Astrocyte of the hippocampus (primary cell): ENCODE results near the gene CACNA1C.

Experiments
- DNase-seq: peaks from one replicate; pipeline ENCODE4 v3.0.0; 2011; ENCODE audit warnings: low read depth, low spot score

Gene CACNA1C

DNA sequence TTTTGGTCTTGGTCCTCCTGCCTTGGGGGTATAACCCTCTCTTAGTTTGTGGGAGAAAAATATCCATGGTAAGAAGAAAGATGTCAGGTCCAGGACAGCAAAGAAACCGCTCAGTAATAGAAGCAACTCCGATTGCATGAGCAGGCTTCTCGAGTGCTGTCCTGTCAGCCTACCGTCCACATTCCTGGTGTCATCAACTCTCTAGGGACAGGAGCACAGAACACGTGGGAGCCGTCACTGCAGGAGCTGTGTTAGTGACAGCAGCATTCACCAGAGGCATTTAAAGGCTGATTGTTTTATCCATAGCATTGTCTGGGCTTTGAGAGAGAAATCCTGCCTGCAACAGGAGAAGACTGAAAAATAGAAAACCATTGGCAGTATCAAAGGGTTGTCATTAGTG is 244.2 kb downstream of the CACNA1C start:
- DNase-seq, result no peak

DNA sequence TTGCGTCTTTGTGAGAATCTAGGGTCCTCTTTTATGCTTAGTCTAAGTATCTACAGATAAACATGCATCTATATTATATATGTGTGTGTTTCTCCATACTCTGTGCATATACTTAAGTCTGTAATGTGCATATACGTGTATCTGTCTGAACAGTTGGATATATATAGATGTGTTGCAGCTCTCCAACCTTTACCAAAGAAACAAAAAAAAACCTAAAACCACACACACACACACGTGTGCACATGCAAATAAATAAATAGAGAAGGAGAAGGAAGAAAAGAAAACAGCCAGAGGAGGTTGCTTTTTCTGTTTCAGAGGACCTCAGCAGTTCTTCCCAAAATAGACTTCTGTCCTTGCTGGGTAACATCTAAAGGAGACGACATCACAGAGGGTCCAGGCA is 244.9 kb downstream of the CACNA1C start:
- DNase-seq, result no peak

DNA sequence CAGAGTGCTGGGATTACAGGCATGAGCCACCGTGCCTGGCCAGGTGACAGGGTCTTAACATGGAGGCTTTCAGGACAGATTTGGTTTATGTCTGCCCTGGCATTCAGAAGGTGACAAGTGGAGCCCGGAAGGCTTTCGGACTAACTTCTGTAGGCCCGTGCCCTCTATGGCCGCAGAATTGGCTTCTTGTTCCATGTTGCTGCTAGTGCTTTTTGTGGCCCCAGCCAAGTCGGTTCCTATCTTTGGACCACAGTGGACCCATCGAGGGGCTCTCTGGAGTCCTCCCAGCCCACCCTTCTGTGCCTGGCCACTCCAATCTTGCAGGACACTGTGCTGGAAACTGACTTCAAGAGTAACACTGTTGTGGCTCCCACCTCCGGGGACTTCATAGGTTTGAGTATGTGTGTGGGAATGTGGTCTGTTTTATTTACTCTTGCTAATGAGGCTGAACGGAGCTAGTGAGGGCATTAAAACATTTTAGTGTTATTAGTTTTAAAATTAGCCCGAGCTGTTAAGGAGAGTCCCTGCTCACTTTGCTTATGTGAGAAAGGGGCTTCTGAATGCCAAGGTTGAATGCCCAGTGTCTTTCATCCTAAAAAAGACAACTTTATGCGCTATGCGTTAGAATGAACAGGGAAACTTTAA is 245.9 kb downstream of the CACNA1C start:
- DNase-seq, result no peak

DNA sequence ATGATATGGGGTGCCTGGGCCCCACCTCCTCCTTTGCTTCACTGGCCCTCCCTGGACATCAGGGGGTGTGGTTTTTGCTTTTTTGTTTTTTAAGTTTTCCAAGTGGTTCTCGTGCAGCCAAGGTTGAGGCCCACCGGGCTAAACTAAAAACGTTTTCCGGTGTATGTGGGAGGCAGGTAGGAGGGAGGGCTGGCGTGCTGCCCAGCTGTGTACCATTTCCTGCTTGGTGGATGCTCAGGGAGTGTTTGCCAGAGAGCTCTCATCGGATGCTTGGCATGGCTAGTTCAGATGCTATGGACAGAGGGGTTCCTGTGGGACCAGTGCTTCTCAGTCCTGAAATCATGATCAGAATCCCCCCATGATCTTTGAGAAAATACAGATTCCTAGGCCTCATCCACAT is 246.4 kb downstream of the CACNA1C start:
- DNase-seq, result no peak

DNA sequence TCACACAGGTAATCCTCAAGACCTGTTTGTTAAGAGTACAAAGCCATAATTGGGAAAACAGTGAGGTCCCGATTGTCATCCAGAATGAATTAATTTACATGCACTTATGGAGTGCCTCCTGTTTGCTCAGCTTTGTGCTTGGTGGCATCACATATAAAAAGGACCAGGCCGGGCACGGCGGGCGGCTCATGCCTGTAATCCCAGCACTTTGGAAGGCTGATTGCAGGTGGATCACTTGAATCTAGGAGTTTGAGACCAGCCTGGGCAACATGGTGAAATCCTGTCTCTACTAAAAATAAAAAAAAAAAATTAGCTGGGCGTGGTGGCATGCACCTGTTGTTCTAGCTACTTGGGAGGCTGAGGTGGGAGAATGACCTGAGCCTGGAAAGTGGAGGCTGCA is 247.4 kb downstream of the CACNA1C start:
- no peak for DNase-seq

DNA sequence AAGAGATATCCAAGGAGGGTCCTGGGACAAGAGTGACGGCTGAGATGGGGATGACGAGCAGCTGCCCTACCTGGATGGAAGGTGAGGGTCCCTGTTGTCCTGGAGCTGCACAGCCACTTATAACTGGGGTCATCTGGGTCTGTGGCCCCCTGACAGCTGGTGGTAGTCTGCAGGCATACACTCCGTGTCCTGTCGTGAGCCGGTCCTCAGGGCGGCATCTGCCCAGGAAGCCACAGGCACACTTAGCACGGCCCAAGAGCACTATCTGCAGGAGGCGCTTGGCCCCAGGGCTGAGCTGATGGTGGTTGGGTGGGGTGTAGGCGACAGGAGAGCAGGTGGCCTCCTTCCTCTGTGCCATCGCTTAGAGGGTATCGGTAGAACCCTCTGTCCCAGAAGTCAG is 248.1 kb downstream of the CACNA1C start:
- no peak for DNase-seq

DNA sequence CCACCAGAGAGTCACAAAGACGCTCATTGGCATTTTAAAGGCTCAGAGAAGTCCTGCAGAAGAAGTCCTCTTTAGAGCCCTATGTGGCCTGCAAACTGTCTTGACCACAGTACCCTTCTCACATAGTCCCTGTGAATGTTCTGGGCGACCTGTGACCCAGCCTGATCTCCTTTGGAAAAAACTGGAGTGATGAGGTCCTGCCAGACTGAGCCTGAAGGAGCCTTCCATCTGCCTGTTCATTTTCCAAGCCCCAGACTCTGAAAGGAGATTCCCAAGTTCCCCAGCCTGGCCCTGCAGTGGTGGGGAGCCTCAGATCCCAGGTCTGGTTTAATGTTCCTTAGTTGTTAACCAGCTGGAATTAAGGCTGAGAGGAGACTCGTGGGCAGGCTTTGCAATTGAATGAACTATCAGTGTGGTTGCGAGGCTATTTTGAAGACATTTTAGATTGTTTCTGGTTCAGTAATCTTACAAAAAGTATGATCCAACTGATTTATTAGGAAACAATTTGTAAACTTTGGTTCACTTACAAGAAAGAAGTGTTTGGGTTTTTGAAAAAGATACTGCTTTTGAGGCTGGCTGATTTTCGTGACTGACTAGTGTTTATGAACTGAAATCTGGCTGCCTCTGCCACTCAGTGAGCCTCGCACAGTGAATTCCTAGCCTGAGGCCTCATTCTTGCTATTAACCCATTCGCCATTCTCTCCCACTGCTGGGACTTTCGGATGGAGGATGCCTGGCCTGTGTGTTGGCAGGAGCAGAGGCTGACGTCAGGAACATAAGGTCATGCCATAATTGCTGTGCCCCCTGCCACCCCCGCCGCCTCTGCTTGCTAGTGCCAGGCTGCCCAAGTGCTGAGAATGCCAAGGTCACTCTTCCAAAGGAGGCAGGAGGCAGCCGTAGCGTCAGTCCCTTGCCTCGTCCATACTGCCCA is 249.0 kb downstream of the CACNA1C start:
- DNase-seq, result peak; percentile 83

DNA sequence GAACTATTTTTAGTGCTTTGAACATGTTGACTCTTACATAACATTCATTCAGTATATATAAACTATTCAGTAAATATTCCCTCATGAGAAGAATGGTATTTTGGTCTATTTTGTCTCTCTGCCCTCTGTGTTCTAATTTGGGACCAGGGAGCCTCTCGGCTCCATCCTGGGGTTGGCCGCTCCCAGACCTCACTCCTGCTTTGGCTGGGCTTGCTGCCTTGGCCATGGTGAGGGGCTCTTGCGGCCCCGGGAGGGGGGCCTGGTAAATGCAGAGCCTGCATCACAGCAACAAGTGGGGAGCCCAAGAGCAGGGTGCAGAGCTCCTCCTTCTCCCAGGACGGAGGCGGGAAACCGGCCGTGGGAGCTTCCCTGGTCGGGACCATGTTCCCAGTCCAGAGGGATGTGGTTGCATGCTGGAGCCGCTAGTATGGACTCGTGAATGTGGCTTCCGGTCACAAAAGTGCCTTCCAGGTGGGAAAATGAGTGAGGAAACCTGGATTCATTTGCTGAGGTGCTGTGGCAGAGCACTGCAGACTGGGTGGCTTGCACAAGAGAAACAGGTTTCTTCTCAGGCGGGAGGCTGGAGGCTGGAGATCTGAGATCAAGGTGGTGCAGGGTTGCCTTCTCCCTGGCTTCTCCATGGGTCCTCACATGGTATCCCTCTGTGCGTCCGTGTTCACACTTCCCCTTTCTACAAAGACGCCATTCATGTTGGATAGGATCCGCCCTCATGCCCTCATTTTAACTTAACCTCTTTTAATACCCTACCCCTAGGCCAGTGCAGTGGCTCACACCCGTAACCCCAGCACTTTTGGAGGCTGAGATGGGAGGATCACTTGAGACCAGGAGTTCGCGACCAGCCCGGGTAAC is 250.2 kb downstream of the CACNA1C start:
- no peak for DNase-seq

DNA sequence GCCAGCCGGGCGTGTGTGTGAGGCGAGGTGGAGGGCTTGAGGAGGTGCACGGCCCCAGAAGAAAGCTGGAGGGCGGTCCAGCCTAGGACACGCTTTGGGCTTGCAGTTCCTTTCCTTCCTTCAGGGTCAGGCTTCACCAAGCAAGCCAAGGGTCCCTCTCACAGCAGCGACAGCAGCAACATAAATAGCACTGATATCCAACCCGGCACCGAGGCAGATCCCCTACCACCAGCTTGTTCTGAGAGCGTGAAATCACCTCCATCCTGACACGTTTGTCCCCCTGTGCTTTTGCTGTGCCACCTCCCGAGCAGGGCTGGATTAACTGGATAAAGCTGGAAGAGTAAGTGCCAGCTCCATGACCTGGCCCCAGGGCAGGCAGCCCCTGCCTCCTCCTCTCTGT is 251.4 kb downstream of the CACNA1C start:
- no peak for DNase-seq

DNA sequence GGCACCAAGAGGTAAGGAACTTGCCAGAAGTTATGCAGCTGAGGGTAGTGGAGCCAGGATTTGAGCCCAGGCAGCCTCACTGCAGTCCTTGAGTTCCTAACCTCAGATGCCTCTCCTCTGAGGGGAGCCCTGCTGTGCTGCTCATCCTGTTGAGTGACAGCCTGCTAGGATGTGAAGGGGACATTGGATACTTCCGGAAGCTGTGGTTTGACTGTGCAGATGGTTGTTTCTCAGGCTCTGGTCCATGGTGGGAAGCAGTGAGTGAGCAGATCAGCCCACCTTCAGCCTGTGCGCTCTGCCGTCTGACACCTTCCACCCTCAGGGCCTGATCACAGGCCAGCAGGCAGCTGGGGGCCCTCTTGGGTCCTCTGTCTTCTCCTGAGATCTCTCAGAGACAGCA is 253.2 kb downstream of the CACNA1C start:
- no peak for DNase-seq

DNA sequence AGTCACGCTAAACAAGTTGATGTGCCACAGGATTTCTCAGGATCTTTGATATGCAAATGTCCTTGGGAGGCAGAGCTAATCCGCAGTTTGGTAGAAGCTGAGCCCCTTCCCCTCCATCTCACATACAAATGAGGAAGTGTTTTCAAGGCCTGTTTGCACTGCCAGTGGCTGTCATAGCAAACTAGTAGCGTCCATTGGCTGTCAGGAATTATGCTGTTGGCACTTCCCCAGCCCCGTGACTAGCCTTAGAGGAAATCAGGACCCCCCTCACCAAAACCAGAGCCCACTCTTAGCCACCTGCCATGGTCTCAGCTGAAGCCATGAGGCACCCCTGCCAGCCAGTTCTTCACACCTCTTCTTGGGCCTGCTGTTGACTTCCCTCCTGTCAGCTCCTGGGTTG is 253.9 kb downstream of the CACNA1C start:
- DNase-seq, result no peak

DNA sequence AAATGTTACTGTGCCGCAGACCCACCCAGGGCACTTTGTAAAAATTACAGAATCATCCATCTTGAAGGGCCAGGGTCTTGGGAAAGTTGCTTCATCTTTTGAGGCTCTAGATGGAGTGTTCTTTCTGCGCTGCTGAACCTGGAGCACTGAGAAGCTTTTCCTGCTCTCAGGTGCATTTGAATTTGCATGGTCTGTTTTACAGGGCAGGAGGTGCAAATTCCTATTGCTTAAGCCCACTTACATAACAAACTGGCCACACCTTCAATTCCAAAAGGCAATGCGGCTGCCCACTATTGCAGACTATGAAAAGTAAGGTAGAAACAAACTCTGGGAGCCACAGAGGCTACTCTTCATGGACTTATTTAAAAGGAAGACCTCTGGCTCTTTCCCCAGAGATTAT is 254.8 kb downstream of the CACNA1C start:
- DNase-seq, result no peak

DNA sequence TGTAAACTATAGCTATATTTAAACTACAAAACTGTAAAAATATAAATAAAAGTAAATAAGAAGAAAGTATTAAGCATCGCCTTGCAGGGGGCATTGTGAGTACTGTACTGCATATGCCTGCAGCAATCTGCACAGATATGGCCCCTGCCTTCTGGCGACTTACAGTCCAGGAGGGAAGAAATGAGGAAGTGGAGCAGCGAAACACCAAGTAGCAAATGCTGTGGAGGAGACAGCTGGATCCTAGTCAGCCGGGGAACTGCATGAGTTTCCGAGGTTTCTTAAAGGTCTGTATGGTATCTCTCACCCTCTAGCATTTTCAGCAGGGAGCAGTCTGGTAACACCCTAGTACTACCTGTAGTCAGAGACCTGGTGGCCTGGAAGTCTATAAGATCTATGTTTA is 256.9 kb downstream of the CACNA1C start:
- no peak for DNase-seq

DNA sequence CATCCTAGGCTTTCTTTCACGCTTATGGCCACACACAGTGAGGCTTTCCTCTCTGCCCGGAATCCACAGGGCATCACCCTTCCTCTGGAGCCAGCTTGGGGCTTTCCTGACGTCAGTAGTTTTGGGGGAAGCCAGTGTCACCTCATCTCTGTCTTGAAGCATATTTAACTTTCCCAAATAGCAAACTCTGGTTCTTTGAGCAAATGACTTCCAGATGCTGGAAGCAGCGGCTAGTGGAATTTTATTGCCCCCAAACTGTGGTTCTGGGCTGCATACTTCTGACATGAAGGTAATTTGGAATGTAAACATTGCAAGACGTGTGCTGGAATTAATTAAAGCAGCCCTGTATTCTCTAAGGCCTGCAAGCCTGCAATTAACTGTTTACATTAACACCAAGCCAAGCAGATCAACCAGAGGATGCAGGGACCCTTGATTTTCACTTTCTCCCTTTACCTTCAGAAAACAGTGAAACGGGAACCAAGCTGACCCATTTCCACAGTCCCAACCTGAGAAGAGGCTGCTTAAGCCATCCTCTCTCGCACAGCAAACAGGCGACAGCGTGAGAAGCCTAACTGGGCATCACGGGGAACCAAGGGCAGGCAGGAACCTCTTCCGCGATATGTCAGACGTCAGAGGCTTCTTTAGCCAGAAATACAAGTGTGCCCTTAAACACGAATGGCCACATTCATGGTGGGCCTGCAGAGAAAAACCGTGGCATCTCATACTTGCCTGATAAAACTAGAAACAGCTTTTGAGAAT is 258.4 kb downstream of the CACNA1C start:
- DNase-seq, result peak; percentile 62

DNA sequence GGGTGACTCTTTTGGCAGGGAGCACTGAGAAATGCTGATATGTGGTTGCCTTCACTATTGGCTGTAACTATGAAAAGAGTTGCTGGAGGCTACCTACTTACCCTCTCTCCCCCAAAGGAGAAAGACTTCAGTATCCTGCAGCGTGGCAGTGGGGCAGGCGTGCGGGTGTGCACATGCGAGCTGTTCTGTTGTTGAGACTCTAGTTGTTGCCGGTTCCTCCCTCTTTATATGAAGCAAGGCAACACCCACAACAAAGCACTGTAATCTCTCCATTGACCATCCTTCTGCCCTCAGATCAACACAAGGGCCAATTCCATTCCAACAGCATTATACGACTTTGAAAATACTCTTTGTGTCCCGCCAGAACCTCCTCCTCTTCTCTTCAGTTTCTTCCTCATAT is 259.4 kb downstream of the CACNA1C start:
- DNase-seq, result no peak

DNA sequence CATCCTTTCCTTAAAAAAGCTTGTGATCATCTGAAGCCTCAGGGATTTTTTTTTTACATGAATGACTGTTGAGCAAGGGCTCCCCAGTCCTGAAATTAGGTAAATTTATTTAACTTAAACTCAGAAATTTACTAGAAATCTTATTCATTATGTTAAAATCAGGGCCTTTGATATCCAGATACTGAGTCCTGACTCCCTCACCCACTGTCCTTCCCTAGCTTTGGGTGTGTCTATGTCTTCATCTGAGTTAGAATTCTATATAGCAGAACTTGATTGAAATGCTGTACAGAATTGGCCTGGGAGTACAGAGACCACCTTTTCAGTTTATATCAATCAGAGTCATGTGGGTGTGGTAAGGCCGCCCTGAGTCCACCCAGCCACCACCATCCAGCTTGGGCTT is 260.0 kb downstream of the CACNA1C start:
- DNase-seq, result no peak

DNA sequence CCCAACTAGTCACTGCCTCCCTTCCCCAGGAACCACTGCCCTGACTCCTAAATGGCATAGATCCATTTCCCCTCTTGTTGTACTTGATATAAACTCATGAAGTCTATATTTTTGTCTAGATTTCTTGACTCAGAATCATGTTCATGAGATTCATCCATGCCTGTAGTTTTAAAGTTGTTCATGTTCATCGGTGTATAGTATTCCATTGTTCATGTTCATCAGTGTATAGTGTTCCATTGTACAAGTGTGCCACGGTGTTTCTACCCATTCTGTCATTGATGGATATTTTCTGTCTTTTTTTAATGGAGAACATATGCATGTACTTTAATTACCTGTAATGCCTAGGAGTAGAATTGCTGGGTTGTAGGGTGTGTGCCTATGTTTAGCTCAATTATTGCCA is 261.7 kb downstream of the CACNA1C start:
- DNase-seq, result no peak

DNA sequence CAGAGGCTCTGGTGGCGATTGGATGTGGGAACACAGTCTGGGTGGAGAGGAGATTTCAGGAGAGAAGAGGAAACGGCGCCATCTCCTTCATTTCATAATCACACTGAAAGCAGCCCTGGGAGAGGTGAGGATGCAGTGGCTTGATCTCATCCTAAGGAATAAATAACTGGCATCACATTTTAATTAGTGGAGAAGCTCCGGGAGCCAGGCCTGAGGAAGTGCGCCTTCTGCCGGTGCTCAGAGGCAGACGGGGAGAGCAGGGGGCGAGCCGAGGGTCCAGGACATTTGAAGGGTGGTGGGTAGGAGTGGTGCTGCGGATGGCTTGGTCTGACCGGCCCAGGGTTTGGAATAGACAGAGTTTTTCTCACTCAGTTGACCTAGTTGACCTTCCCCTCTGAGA is 265.0 kb downstream of the CACNA1C start:
- DNase-seq, result no peak

DNA sequence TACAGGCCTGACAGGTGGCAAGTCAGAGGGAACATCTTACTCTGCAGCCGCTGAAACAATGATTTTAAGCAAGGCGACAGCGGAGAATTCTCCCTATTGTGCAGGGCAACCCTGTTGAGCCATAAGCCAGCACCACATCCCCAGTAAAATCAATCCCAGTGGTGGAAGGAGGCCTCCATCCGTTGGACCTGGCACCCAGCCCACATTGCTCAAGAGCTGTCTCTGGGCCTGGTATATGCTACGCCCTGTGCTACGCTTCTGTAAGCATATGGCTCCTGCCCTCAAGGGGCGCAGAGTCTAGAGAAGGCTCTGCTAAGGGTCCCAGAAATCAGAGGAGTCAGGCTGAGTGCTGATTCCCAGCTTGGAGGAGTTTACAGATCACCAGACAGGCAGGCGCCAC is 265.5 kb downstream of the CACNA1C start:
- no peak for DNase-seq

DNA sequence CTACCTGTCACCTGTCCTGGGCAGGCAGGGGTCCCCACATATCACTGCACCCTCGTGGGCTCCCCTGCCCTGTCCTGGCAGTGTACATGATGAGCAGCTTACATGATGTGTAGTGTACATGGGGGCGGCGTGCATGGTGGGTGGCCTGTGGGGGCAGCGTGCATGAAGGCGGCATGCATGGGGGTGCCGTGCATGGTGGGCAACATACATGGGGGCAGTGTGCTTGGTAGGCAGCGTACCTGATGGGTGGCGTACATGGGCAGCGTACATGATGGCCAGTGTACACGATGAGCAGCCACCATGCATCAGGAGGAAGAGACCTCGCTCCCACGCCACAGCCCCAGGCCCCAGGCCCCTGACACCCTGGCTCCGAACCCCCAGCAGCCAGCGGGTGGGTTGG is 266.3 kb downstream of the CACNA1C start:
- DNase-seq, result no peak

DNA sequence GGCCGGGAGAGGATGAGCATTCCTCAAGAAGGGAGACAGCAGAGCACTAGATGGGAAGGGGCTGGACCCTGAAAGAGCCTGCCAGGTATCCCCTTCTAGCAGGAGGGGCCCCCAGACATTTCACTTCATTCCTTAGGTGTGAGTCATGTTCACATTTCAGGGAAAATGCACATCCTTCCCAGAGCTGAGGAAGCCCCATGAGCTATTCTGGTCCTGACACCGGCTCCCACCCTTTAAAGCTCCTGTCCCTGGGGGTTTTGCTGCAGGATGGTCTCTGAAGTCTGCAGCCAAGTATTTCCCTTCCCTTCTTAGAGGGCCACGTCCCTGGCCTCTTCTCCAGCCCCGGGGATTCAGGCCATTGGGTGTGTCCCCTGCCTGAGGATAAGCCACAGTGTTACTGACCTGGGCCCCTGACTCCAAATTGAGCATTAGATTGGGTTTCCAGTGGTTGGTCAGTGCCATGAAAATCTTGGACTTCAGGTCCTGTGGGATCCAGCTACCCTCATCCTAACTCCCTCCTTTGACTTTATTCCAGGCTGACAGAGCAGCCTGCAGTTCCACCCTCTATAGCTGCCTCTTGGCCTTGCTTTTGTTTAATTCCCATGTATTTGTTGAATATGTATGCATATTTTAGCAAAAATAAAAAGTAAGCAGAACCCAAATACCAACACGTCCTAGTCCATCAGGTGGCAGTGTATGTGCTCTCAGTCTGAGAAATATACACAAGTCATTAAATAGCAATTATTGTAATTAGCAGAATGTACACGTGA is 267.1 kb downstream of the CACNA1C start:
- peak; percentile 48 for DNase-seq
